SU-DHL-6 (cell line): ENCODE data around the gene OR10V1.

ENCODE experiments used
- H2AFZ ChIP-seq: fragments of 200-600 bp; sonication (generic); 2 replicates; pipeline ENCODE4 v1.6.1; 2014; ENCODE audit warnings: low read depth, mild to moderate bottlenecking, moderate library complexity, mixed read lengths, antibody characterized with exemption, low read length; ENCODE audit not compliant: severe bottlenecking
- H3F3A ChIP-seq: fragments of 200-600 bp; shearing (Covaris generic); 2 replicates; pipeline ENCODE4 v1.6.0; 2016; ENCODE audit warnings: antibody characterized with exemption, mild to moderate bottlenecking; ENCODE audit not compliant: insufficient read depth
- H3K27ac ChIP-seq: fragments of 200-600 bp; sonication (generic); 2 replicates; pipeline ENCODE4 v1.5.1; 2016; ENCODE audit warnings: low read depth, mild to moderate bottlenecking, low read length, moderate library complexity, mixed read lengths
- H3K27me3 ChIP-seq: fragments of 200-600 bp; sonication (generic), shearing (Covaris generic); 2 replicates; pipeline ENCODE4 v1.6.0; 2014; ENCODE audit warnings: mild to moderate bottlenecking, low read length
- H3K36me3 ChIP-seq: fragments of 200-600 bp; sonication (generic); 2 replicates; pipeline ENCODE4 v1.6.1; 2014; ENCODE audit warnings: mild to moderate bottlenecking, low read length, mixed read lengths
- H3K4me2 ChIP-seq: fragments of 300-600, 200-600 bp; shearing (Covaris generic), sonication (generic); 2 replicates; pipeline ENCODE4 v1.6.0; 2014; ENCODE audit warnings: low read length, low read depth, mild to moderate bottlenecking; ENCODE audit not compliant: poor library complexity, severe bottlenecking
- H3K4me3 ChIP-seq: fragments of 200-600 bp; sonication (generic); 2 replicates; pipeline ENCODE4 v1.5.1; 2014; ENCODE audit warnings: antibody characterized with exemption, low read length, mild to moderate bottlenecking, mixed read lengths; ENCODE audit not compliant: insufficient read depth, poor library complexity, severe bottlenecking
- H3K79me2 ChIP-seq: fragments of 200-600 bp; sonication (generic); 2 replicates; pipeline ENCODE4 v1.6.1; 2014; ENCODE audit warnings: mild to moderate bottlenecking, low read length, moderate library complexity; ENCODE audit not compliant: insufficient read depth
- H3K9ac ChIP-seq: fragments of 200-600 bp; sonication (generic); 2 replicates; pipeline ENCODE4 v1.7.0; 2014; ENCODE audit warnings: mild to moderate bottlenecking, low read length
- H3K9me2 ChIP-seq: fragments of 200-600 bp; sonication (generic); replicated peaks from 2 replicates; pipeline ENCODE4 v1.6.1; 2014; ENCODE audit warnings: low read length; ENCODE audit not compliant: insufficient read depth
- H3K9me3 ChIP-seq: fragments of 200-600 bp; sonication (generic); 2 replicates; pipeline ENCODE4 v1.6.1; 2014; ENCODE audit warnings: low read length, mixed read lengths; ENCODE audit not compliant: insufficient read depth
- H4K20me1 ChIP-seq: fragments of 200-600 bp; sonication (generic); 2 replicates; pipeline ENCODE4 v1.6.1; 2014; ENCODE audit warnings: low read depth, mild to moderate bottlenecking, antibody characterized with exemption, low read length, moderate library complexity, mixed read lengths
- CTCF ChIP-seq: fragments of 200-600 bp; sonication (generic); IDR thresholded peaks from one replicate; pipeline ENCODE4 v1.5.1; 2017; ENCODE audit warnings: antibody characterized with exemption, mild to moderate bottlenecking, low read length, moderate library complexity; ENCODE audit not compliant: insufficient read depth, poor library complexity, severe bottlenecking
- EZH2phosphoT487 ChIP-seq: fragments of 200-600 bp; sonication (generic), shearing (Covaris generic); conservative IDR thresholded peaks from 2 replicates; pipeline ENCODE4 v1.6.1; 2018; ENCODE audit warnings: mild to moderate bottlenecking, antibody characterized with exemption, low read length, moderate library complexity, mixed read lengths

Gene OR10V1

GRCh38 chr11:59728154-59728553 lies 14.5 kb upstream of the OR10V1 start:
- TF ChIP-seq EZH2phosphoT487, result no peak
- TF ChIP-seq CTCF, result no peak
- Histone ChIP-seq H4K20me1 (no peaks in the 10 kb centered on the region), H3K9ac (no peak overlapping the region), H3K9me2 (no peaks in the 10 kb centered on the region), H3K27me3 (no peaks in the 10 kb centered on the region), H3K4me2 (no peak overlapping the region), H3F3A (no peaks in the 10 kb centered on the region), H3K36me3 (no peaks in the 10 kb centered on the region), H3K4me3 (no peak overlapping the region), H3K27ac (no peak overlapping the region), H3K9me3 (no peaks in the 10 kb centered on the region), H3K79me2 (no peaks in the 10 kb centered on the region), H2AFZ (no peak overlapping the region)

- no peak overlapping the region for H3K27ac ChIP-seq
These were observed 13.8 kb upstream of the OR10V1 start for GRCh38 chr11:59727426-59727825.

GRCh38 chr11:59724066-59724465 lies 10.4 kb upstream of the OR10V1 start:
- no peak overlapping the region for H3K4me3 ChIP-seq
- H4K20me1 ChIP-seq, result no peaks in the 10 kb centered on the region
- no peaks in the 10 kb centered on the region for H3K36me3 ChIP-seq
- H3K9me3 ChIP-seq, result no peaks in the 10 kb centered on the region
- H3K4me2 ChIP-seq, result no peak overlapping the region
- no peaks in the 10 kb centered on the region for H3F3A ChIP-seq
- H3K79me2 ChIP-seq, result no peaks in the 10 kb centered on the region
- H3K27ac ChIP-seq, result no peak overlapping the region
- no peak overlapping the region for H3K9ac ChIP-seq
- no peak for TF ChIP-seq EZH2phosphoT487
- no peak for TF ChIP-seq CTCF
- no peaks in the 10 kb centered on the region for H3K9me2 ChIP-seq
- H3K27me3 ChIP-seq, result no peaks in the 10 kb centered on the region
- no peak overlapping the region for H2AFZ ChIP-seq

More at GRCh38 chr11:59727426-59727825, 13.8 kb upstream of the OR10V1 start:
- Histone ChIP-seq H2AFZ (no peak overlapping the region), H3F3A (no peaks in the 10 kb centered on the region), H3K79me2 (no peaks in the 10 kb centered on the region), H3K9me2 (no peaks in the 10 kb centered on the region), H3K4me3 (no peak overlapping the region), H3K9ac (no peak overlapping the region), H4K20me1 (no peaks in the 10 kb centered on the region), H3K36me3 (no peaks in the 10 kb centered on the region), H3K27me3 (no peaks in the 10 kb centered on the region), H3K4me2 (no peak overlapping the region), H3K9me3 (no peaks in the 10 kb centered on the region)
- TF ChIP-seq EZH2phosphoT487, result no peak
- no peak for TF ChIP-seq CTCF

- TF ChIP-seq CTCF (no peak), EZH2phosphoT487 (no peak)
- Histone ChIP-seq H3K27me3 (no peaks in the 10 kb centered on the region), H3K79me2 (no peaks in the 10 kb centered on the region), H2AFZ (no peak overlapping the region), H3K27ac (no peak overlapping the region), H4K20me1 (no peaks in the 10 kb centered on the region), H3K36me3 (no peaks in the 10 kb centered on the region), H3K9ac (no peak overlapping the region), H3K4me2 (no peak overlapping the region), H3K9me3 (no peaks in the 10 kb centered on the region), H3K9me2 (no peaks in the 10 kb centered on the region), H3F3A (no peaks in the 10 kb centered on the region), H3K4me3 (no peak overlapping the region)
These were observed 5.9 kb upstream of the OR10V1 start for GRCh38 chr11:59719556-59719955.
